HG03196 (cell line): ENCODE results near the gene IKBKE.
A peak's percentile ranks its signal among the peaks of the same experiment; 100 is the strongest.

Experiments used
- ATAC-seq: cut with Tn5 transposase; IDR thresholded peaks from one replicate; pipeline ENCODE4 v1.9.1; 2021; ENCODE audit not compliant: unreplicated experiment

Gene IKBKE

GRCh38 chr1:206469933-206470691 lies at the start of gene IKBKE:
IKBKE (plus strand) TSS chr1:206470476; CDS start chr1:206473228, 2,752 bp downstream.
- ATAC-seq: peak; percentile 42

- ATAC-seq: no peak
Measured at GRCh38 chr1:206421616-206422340, 48.5 kb upstream of the IKBKE start.

- ATAC-seq: no peak
Measured at GRCh38 chr1:206422525-206422924, 47.8 kb upstream of the IKBKE start.

- ATAC-seq: no peak
Measured at GRCh38 chr1:206427291-206427690, 43.0 kb upstream of the IKBKE start.

GRCh38 chr1:206429421-206429820 lies 40.9 kb upstream of the IKBKE start:
- ATAC-seq: no peak

- peak; percentile 94 for ATAC-seq
Measured at GRCh38 chr1:206430031-206430983, 40.0 kb upstream of the IKBKE start.

GRCh38 chr1:206435445-206435844 lies 34.8 kb upstream of the IKBKE start:
- ATAC-seq: no peak

- no peak for ATAC-seq
Measured at GRCh38 chr1:206438554-206438953, 31.7 kb upstream of the IKBKE start.

- no peak for ATAC-seq
Measured at GRCh38 chr1:206439205-206439604, 31.1 kb upstream of the IKBKE start.

- no peak for ATAC-seq
Measured at GRCh38 chr1:206441336-206441967, 28.8 kb upstream of the IKBKE start.

GRCh38 chr1:206442101-206442500 lies 28.2 kb upstream of the IKBKE start:
- no peak for ATAC-seq

GRCh38 chr1:206445116-206445515 lies 25.2 kb upstream of the IKBKE start:
- no peak for ATAC-seq

GRCh38 chr1:206445911-206446356 lies 24.3 kb upstream of the IKBKE start:
- ATAC-seq: no peak

- ATAC-seq: no peak
Measured at GRCh38 chr1:206446688-206447421, 23.4 kb upstream of the IKBKE start.

- ATAC-seq: no peak
Measured at GRCh38 chr1:206447422-206447765, 22.9 kb upstream of the IKBKE start.

- ATAC-seq: no peak
Measured at GRCh38 chr1:206447792-206448191, 22.5 kb upstream of the IKBKE start.

- no peak for ATAC-seq
Measured at GRCh38 chr1:206448471-206448870, 21.8 kb upstream of the IKBKE start.

GRCh38 chr1:206449565-206449964 lies 20.7 kb upstream of the IKBKE start:
- ATAC-seq: no peak

GRCh38 chr1:206450281-206450680 lies 20.0 kb upstream of the IKBKE start:
- ATAC-seq: no peak

- no peak for ATAC-seq
Measured at GRCh38 chr1:206451134-206451686, 19.1 kb upstream of the IKBKE start.
